Activated T-cell treated with anti-CD3 and anti-CD28 coated beads for 4 hours (primary cell): ENCODE results near the gene RALGAPA2.

Experiments used
- DNase-seq: peaks from one replicate; pipeline ENCODE4 v3.0.0-alpha.2; 2020

RALGAPA2 gene

GRCh38 chr20:20454850-20455627, 257.4 kb downstream of the RALGAPA2 start:
- DNase-seq, result no peak

GRCh38 chr20:20454367-20454766, 258.1 kb downstream of the RALGAPA2 start:
- no peak for DNase-seq

- DNase-seq, result peak; percentile 13
Observed at GRCh38 chr20:20452254-20452676, 260.2 kb downstream of the RALGAPA2 start.

- no peak for DNase-seq
Observed at GRCh38 chr20:20450521-20450920, 261.9 kb downstream of the RALGAPA2 start.

- no peak for DNase-seq
Observed at GRCh38 chr20:20448881-20449280, 263.6 kb downstream of the RALGAPA2 start.

GRCh38 chr20:20447196-20447595, 265.2 kb downstream of the RALGAPA2 start:
- DNase-seq, result no peak

GRCh38 chr20:20446425-20447015, 265.9 kb downstream of the RALGAPA2 start:
- no peak for DNase-seq

GRCh38 chr20:20446001-20446400, 266.4 kb downstream of the RALGAPA2 start:
- DNase-seq, result no peak

GRCh38 chr20:20443504-20443903, 268.9 kb downstream of the RALGAPA2 start:
- DNase-seq, result no peak

- no peak for DNase-seq
Observed at GRCh38 chr20:20442466-20442865, 270.0 kb downstream of the RALGAPA2 start.

- no peak for DNase-seq
Observed at GRCh38 chr20:20440886-20441658, 271.4 kb downstream of the RALGAPA2 start.

GRCh38 chr20:20440481-20440880, 272.0 kb downstream of the RALGAPA2 start:
- no peak for DNase-seq

GRCh38 chr20:20439602-20440190, 272.7 kb downstream of the RALGAPA2 start:
- DNase-seq, result no peak

GRCh38 chr20:20437314-20437713, 275.1 kb downstream of the RALGAPA2 start:
- DNase-seq, result no peak

- DNase-seq, result no peak
Observed at GRCh38 chr20:20436689-20437088, 275.8 kb downstream of the RALGAPA2 start.

GRCh38 chr20:20435453-20435852, 277.0 kb downstream of the RALGAPA2 start:
- no peak for DNase-seq

- no peak for DNase-seq
Observed at GRCh38 chr20:20432618-20433286, 279.7 kb downstream of the RALGAPA2 start.

- no peak for DNase-seq
Observed at GRCh38 chr20:20430066-20430465, 282.4 kb downstream of the RALGAPA2 start.

GRCh38 chr20:20428067-20428466, 284.4 kb downstream of the RALGAPA2 start:
- DNase-seq, result no peak

- no peak for DNase-seq
Observed at GRCh38 chr20:20427227-20427864, 285.1 kb downstream of the RALGAPA2 start.

GRCh38 chr20:20426655-20426907, 285.9 kb downstream of the RALGAPA2 start:
- no peak for DNase-seq

GRCh38 chr20:20425823-20426654, 286.4 kb downstream of the RALGAPA2 start:
- DNase-seq, result no peak
